ENCODE results near the gene EPO.

- no peak for TF ChIP-seq EZH2 (IDR thresholded peaks at IDR 0.05; ENCODE audit: insufficient read depth, poor library complexity, severe bottlenecking)
- no peak for TF ChIP-seq EZH2phosphoT487 (IDR thresholded peaks at IDR 0.05; ENCODE audit: insufficient read depth, low read depth)
These were observed 44.5 kb upstream of the EPO start for GRCh38 chr7:100675581-100676350.

Data from GM23248 (cell line).